Psoas muscle (tissue), 8 donors: Measurements from ENCODE around the gene DIDO1. TPM values are rescaled to one million over a fixed set of nuclear protein-coding genes. Genes with fewer than 3 reads are reported as not detected.

Experiments
- ATAC-seq, 4 donors: fragments of 200-7000 bp; cut with Tn5 transposase; one replicate each; pipeline ENCODE4 v1.9.1; 2020; ENCODE audit warnings: moderate library complexity in 3 of 4, mild to moderate bottlenecking in 2 of 4
- DNase-seq, 2 donors: peaks; one replicate each; pipeline ENCODE4 v3.0.0-alpha.2; 2020
- H3K27ac ChIP-seq: fragments of 200-600 bp; one replicate; pipeline ENCODE4 v1.8.0; 2022
- H3K27me3 ChIP-seq, 3 donors: fragments of 200-600 bp in 1 of 3; one replicate each; pipeline versions ENCODE4 v1.6.1 to v1.8.0; 2013 to 2022; ENCODE audit warnings: low read length in 2 of 3, mild to moderate bottlenecking in 2 of 3, moderate library complexity in 1 of 3; ENCODE audit not compliant: insufficient read depth in 3 of 3
- H3K36me3 ChIP-seq, 2 donors: fragments of 200-600 bp in 1 of 2; one replicate each; pipeline versions ENCODE4 v1.6.1 to v1.8.0; 2013 to 2022; ENCODE audit warnings: low read depth in 1 of 2, mild to moderate bottlenecking in 1 of 2, moderate library complexity in 1 of 2; ENCODE audit not compliant: insufficient read depth in 1 of 2
- H3K4me1 ChIP-seq: fragments of 200-600 bp; one replicate; pipeline ENCODE4 v1.8.0; 2022
- H3K4me3 ChIP-seq: fragments of 200-600 bp; one replicate; pipeline ENCODE4 v1.8.0; 2022; ENCODE audit warnings: mild to moderate bottlenecking
- H3K9me3 ChIP-seq: fragments of 200-600 bp; one replicate; pipeline ENCODE4 v1.8.0; 2022
- CTCF ChIP-seq: fragments of 200-600 bp; IDR thresholded peaks from one replicate; pipeline ENCODE4 v1.8.0; 2022; ENCODE audit warnings: antibody characterized with exemption
- WGBS, 3 donors: extraction: QIAGEN DNeasy Blood & Tissue Kit; methylation state at CpG; one replicate each; pipeline versions ENCODE4 v1.1.6 to v1.1.7; 2013; 5-methylcytosine and 5-hydroxymethylcytosine counted together
- intact Hi-C, 2 donors: fragments of 100-400 bp; cut with DNase I; formaldehyde crosslinking; loops; one replicate each; pipeline versions ENCODE4 v1.11.0 to v1.14.2; 2022
- polyA plus RNA-seq, 3 donors: library from polyadenylated mRNA; stranded (reverse); fragments of 200-250 nt; gene quantifications; one replicate each; pipeline ENCODE4 v1.2.3, GENCODE V29; 2013
- total RNA-seq, 4 donors: library from RNA; stranded (reverse); fragmentation: NEBNext Ultra II Directional in 2 of 4; extraction: Animal tissue kit (Norgen Biotek cat#: 25700) in 2 of 4; gene quantifications; one replicate each; pipeline versions ENCODE4 v1.2.1 to v1.2.4, GENCODE V29; 2021 to 2023
- donor health status: healthy with polysubstance abuse.
- donor health status: DM: no; HTN: no; CAD: no; lungs with moderate emphysema.
- donor health status: Bipolar disorder and iron deficiency.
- donor health status: healthy.
- donor health status: DM: yes; HTN: yes; CAD: no.
- donor health status: DM: no; HTN: no; CAD: no.
- donor health status: DM: no; HTN: no; CAD: no.
- donor health status: DM: yes; HTN: yes; CAD: no.

The DIDO1 gene
- total and polyA plus RNA-seq, 7 donors, result 10.0 to 32.4 (median 23.9) TPM

GRCh38 chr20:62828051-62828450 is 98.3 kb downstream of the DIDO1 start:
- TF ChIP-seq CTCF, result no peak
- H3K4me1 ChIP-seq, result no peaks in the 10 kb centered on the region
- H3K4me3 ChIP-seq, result no peak overlapping the region
- H3K9me3 ChIP-seq, result no peaks in the 10 kb centered on the region
- no peak overlapping the region for H3K27ac ChIP-seq
- 81 to 90% (median 83%) methylated on average over 8 to 9 of the region's 9 CpGs for WGBS, 3 donors
- H3K27me3 ChIP-seq, result peaks cover 0 to 21% (median 7%) of the 10 kb centered on the region in 3 donors
- no peaks in the 10 kb centered on the region for H3K36me3 ChIP-seq
- no peak for ATAC-seq
- DNase-seq, result no peak
- intact Hi-C loops, result no loop called here

Other genes with a start within 250 kb of the DIDO1 start
- gene NTSR1, start 217.7 kb downstream of the DIDO1 start, total RNA-seq, result under 1 TPM in 1 of 4 donors, not detected in 3; 0.08 TPM
- gene NTSR1, start 217.7 kb downstream of the DIDO1 start, polyA plus RNA-seq, result under 1 TPM; 0.01 to 0.07 (median 0.04) TPM
- 1 to 10 TPM; 5.1 to 7.2 (median 5.7) TPM for gene MRGBP, start 130.0 kb downstream of the DIDO1 start, total RNA-seq
- gene MRGBP, start 130.0 kb downstream of the DIDO1 start, polyA plus RNA-seq, result 10 to 100 TPM in 1 of 3 donors, 1 to 10 TPM in 2; 6.5 to 11.4 (median 7.8) TPM
- gene OGFR, start 121.7 kb downstream of the DIDO1 start, total RNA-seq, result 10 to 100 TPM; 17.3 to 20.9 (median 19.4) TPM
- 10 to 100 TPM; 11.6 to 21.6 (median 15.5) TPM for gene OGFR, start 121.7 kb downstream of the DIDO1 start, polyA plus RNA-seq
- under 1 TPM in 3 of 4 donors, not detected in 1; 0.27 to 0.67 (median 0.40) TPM for gene COL9A3, start 109.5 kb downstream of the DIDO1 start, total RNA-seq
- gene COL9A3, start 109.5 kb downstream of the DIDO1 start, polyA plus RNA-seq, result under 1 TPM; 0.51 to 0.86 (median 0.67) TPM
- gene TCFL5, start 64.7 kb downstream of the DIDO1 start, total RNA-seq, result 1 to 10 TPM; 3.6 to 5.2 (median 4.1) TPM
- gene TCFL5, start 64.7 kb downstream of the DIDO1 start, polyA plus RNA-seq, result 1 to 10 TPM; 2.3 to 4.3 (median 2.8) TPM
- gene GID8, start 11.6 kb upstream of the DIDO1 start, total RNA-seq, result 10 to 100 TPM; 12.8 to 14.9 (median 14.3) TPM
- 10 to 100 TPM in 2 of 3 donors, 1 to 10 TPM in 1; 7.3 to 15.9 (median 14.2) TPM for gene GID8, start 11.6 kb upstream of the DIDO1 start, polyA plus RNA-seq
- 1 to 10 TPM in 1 of 4 donors, under 1 TPM in 3; 0.32 to 1.0 (median 0.92) TPM for gene SLC17A9, start 26.2 kb upstream of the DIDO1 start, total RNA-seq
- under 1 TPM; 0.59 to 0.88 (median 0.69) TPM for gene SLC17A9, start 26.2 kb upstream of the DIDO1 start, polyA plus RNA-seq
- not detected for gene BHLHE23, start 80.5 kb upstream of the DIDO1 start, total RNA-seq
- gene BHLHE23, start 80.5 kb upstream of the DIDO1 start, polyA plus RNA-seq, result not detected